Esophagus squamous epithelium (tissue), 4 donors: ENCODE measurements around the gene NPHP4.

ENCODE experiments used
- CTCF ChIP-seq, 6 experiments: fragments of 450-650 bp in 4 of 6; fragments of 200-600 bp in 2 of 6; sonication (generic) in 2 of 6; IDR thresholded peaks; one replicate each; pipeline ENCODE4 v1.5.1; 2016 to 2019; ENCODE audit warnings: antibody characterized with exemption in 6 of 6, mild to moderate bottlenecking in 4 of 6, moderate library complexity in 4 of 6
- POLR2A ChIP-seq, 4 donors: fragments of 450-650 bp; IDR thresholded peaks; one replicate each; pipeline ENCODE4 v1.6.1; 2017; ENCODE audit warnings: antibody characterized with exemption in 4 of 4, mild to moderate bottlenecking in 4 of 4, moderate library complexity in 3 of 4

- TF ChIP-seq CTCF (IDR thresholded peaks at IDR 0.05) (no peak), POLR2A (IDR thresholded peaks at IDR 0.05) (no peak)
Measured at GRCh38 chr1:5914676-5915365, 77.4 kb downstream of the NPHP4 start.
